Right atrium auricular region (tissue), 2 donors: ENCODE results near the gene ZBTB45. TPM values are rescaled to one million over a fixed set of nuclear protein-coding genes. Genes with fewer than 3 reads are reported as not detected.

Source experiments
- DNase-seq: peaks from one replicate; pipeline ENCODE4 v3.0.0-alpha.2; 2019; ENCODE audit warnings: low spot score
- H3K27ac ChIP-seq, 2 donors: fragments of 200-600 bp; sonication (generic); 1 replicate in 1 of 2; 2 replicates in 1 of 2; pipeline ENCODE4 v1.5.1; 2016 to 2019
- H3K27me3 ChIP-seq, 2 donors: fragments of 200-600 bp; sonication (generic); one replicate each; pipeline versions ENCODE4 v1.5.1 to v1.6.0; 2017 to 2019
- H3K36me3 ChIP-seq: fragments of 200-600 bp; sonication (generic); one replicate; pipeline ENCODE4 v1.5.1; 2016
- H3K4me1 ChIP-seq, 2 donors: fragments of 200-600 bp; sonication (generic); one replicate each; pipeline versions ENCODE4 v1.5.1 to v1.6.0; 2017 to 2019
- H3K4me3 ChIP-seq, 2 donors: fragments of 200-600 bp; sonication (generic); 1 replicate in 1 of 2; 2 replicates in 1 of 2; pipeline ENCODE4 v1.5.1; 2017 to 2019; ENCODE audit warnings: mild to moderate bottlenecking in 1 of 2, moderate library complexity in 1 of 2
- H3K9me3 ChIP-seq, 2 donors: fragments of 200-600 bp; sonication (generic); one replicate each; pipeline ENCODE4 v1.5.1; 2019
- CTCF ChIP-seq, 2 donors: fragments of 200-600 bp; sonication (generic); IDR thresholded peaks; one replicate each; pipeline ENCODE4 v1.5.1; 2019; ENCODE audit warnings: antibody characterized with exemption in 2 of 2
- total RNA-seq, 2 donors: library from RNA; depleted of rRNA; stranded (reverse); fragments of >200 nt; gene quantifications; one replicate each; pipeline ENCODE4 v1.1.0, GENCODE V29; 2016

Gene ZBTB45
- total RNA-seq: 10 to 100 TPM in 1 of 2 donors, 1 to 10 TPM in 1; 7.2 to 14.3 TPM

DNA sequence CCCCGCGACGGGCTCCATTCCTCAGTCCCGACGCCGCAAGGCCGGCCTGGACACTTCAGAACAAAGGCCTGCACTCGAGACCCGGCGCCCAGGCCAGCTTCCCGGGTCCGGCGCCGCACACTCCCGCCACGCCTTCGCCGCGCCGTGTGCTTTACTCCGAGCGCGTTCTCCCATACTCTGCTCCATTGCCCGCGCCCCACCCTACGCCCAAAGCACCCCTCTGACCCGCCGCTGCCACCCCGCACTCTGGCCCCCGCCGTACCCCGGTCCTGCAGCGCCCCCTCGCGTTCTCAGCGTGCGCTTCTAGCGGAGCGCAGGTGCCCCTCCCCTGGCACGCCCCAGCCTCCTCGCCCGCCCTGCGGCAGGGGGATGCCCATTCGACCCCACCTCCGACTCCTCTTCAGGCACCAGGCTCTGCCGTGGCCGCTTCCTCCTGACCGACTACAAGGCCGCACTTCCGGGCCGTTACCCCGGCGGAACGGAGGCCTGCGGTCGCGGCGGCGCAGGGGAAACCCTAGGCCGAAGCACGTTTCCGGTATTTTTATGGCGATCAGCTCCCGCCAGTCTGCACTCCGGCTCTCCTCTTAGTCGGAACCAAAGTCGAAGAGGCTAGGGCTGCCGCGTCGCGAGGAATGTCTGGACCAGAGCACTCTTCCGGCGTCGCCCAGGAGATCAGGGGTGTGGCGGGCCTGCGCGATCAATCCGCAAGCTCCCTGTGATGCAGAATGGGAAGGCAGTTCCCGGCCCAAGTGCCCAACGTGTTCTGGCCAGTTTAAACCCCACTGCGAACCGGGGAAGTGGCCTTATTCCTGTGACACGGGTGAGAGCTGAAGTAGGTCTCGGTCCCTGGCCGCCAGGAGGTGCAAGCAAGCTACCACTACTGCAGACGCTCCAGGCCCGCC lies at the start of gene ZBTB45:
ZBTB45 (minus strand) TSS at position 456 of the 902 bp plus-strand sequence. CDS start 2,137 bp downstream, outside the sequence.
- peaks cover 19% of the 10 kb centered on the region for H3K36me3 ChIP-seq
- H3K4me3 ChIP-seq: peak within 1 kb of the TSS; percentile 73 to 78
- peak; percentile 49 to 58 for TF ChIP-seq CTCF (IDR thresholded peaks at IDR 0.05)
- H3K27me3 ChIP-seq: no peaks in the 10 kb centered on the region
- peak; percentile 94 for DNase-seq
- no peaks in the 10 kb centered on the region for H3K9me3 ChIP-seq
- peak within 1 kb of the TSS; percentile 92 to 94 for H3K27ac ChIP-seq
- peaks cover 0 to 36% of the 10 kb centered on the region in 2 donors for H3K4me1 ChIP-seq

- H3K27ac ChIP-seq: no peak overlapping the region
- no peak overlapping the region for H3K4me3 ChIP-seq
- TF ChIP-seq CTCF (IDR thresholded peaks at IDR 0.05): no peak
- peaks cover 21% of the 10 kb centered on the region for H3K36me3 ChIP-seq
- no peak for DNase-seq
- H3K9me3 ChIP-seq: no peaks in the 10 kb centered on the region
- H3K4me1 ChIP-seq: peaks cover 0 to 11% of the 10 kb centered on the region in 2 donors
- H3K27me3 ChIP-seq: no peaks in the 10 kb centered on the region
Measured at GRCh38 chr19:58568453-58569130, 49.0 kb upstream of the ZBTB45 start.

GRCh38 chr19:58566989-58567388 lies 47.4 kb upstream of the ZBTB45 start:
- Histone ChIP-seq H3K36me3 (peaks cover 21% of the 10 kb centered on the region), H3K4me3 (no peak overlapping the region), H3K9me3 (no peaks in the 10 kb centered on the region), H3K4me1 (peaks cover 0 to 21% of the 10 kb centered on the region in 2 donors), H3K27me3 (no peaks in the 10 kb centered on the region), H3K27ac (no peak overlapping the region)
- no peak for DNase-seq
- TF ChIP-seq CTCF (IDR thresholded peaks at IDR 0.05): no peak

GRCh38 chr19:58563823-58564222 lies 44.2 kb upstream of the ZBTB45 start:
- no peaks in the 10 kb centered on the region for H3K9me3 ChIP-seq
- no peaks in the 10 kb centered on the region for H3K36me3 ChIP-seq
- TF ChIP-seq CTCF (IDR thresholded peaks at IDR 0.05): no peak
- no peak for DNase-seq
- no peak overlapping the region for H3K27ac ChIP-seq
- H3K4me3 ChIP-seq: no peak overlapping the region
- peaks cover 2 to 39% of the 10 kb centered on the region in 2 donors for H3K4me1 ChIP-seq
- no peaks in the 10 kb centered on the region for H3K27me3 ChIP-seq

DNA sequence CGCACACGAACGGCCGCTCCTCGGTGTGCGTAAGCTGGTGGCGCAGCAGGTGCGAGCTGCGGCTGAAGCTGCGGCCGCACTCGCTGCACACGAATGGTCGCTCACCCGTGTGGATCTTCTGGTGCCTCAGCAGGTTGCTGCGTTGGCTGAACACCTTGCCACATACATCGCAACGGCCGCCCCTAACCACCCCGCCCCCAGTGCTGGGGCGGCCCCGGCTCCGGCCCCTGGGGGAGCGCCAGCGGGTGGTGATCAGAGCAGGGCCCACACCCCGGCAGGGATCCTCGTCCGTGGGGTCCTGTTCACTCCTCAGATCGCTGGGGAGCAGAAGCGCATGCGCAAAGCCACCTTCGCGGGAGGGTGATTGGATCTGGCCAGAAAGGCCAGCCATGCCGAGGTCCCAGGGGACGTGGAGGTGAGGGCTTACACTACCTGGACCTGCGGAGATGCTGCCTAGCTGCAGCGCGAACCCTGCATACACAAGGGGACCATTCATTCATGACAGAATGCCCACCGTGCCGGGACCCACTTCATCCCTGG lies 43.5 kb upstream of the ZBTB45 start:
- DNase-seq: no peak
- TF ChIP-seq CTCF (IDR thresholded peaks at IDR 0.05): no peak
- Histone ChIP-seq H3K27me3 (no peaks in the 10 kb centered on the region), H3K27ac (no peak overlapping the region), H3K4me1 (peaks cover 2 to 39% of the 10 kb centered on the region in 2 donors), H3K36me3 (no peaks in the 10 kb centered on the region), H3K9me3 (no peaks in the 10 kb centered on the region), H3K4me3 (peak overlapping the region; percentile 16 to 43)
